Uterus (tissue), 2 donors: ENCODE data around the gene CRIP1.

ENCODE experiments used
- CTCF ChIP-seq, 4 experiments: fragments of 200-600 bp in 2 of 4; fragments of 450-650 bp in 2 of 4; sonication (generic) in 2 of 4; IDR thresholded peaks; one replicate each; pipeline ENCODE4 v1.5.1; 2016 to 2019; ENCODE audit warnings: antibody characterized with exemption in 4 of 4, mild to moderate bottlenecking in 2 of 4, moderate library complexity in 1 of 4
- POLR2A ChIP-seq, 2 donors: fragments of 450-650 bp; IDR thresholded peaks; one replicate each; pipeline ENCODE4 v1.6.1; 2016; ENCODE audit warnings: antibody characterized with exemption in 2 of 2, mild to moderate bottlenecking in 1 of 2, moderate library complexity in 1 of 2

GRCh38 chr14:105456736-105457617 lies 29.7 kb upstream of the CRIP1 start:
- TF ChIP-seq CTCF (IDR thresholded peaks at IDR 0.05) = no peak
- no peak for TF ChIP-seq POLR2A (IDR thresholded peaks at IDR 0.05)
